Measurements from ENCODE around the gene VAMP4.
A peak's percentile ranks its signal among the peaks of the same experiment; 100 is the strongest.
"Not testable (repeated sequence)": the region's sequence is repeated elsewhere in the genome, so short reads cannot be mapped to it uniquely, and the experiment has no call there.

VAMP4 gene

GRCh38 chr1:171748651-171749050, 6.8 kb upstream of the VAMP4 start:
- DNase-seq = no peak

GRCh38 chr1:171744986-171745385, 3.1 kb upstream of the VAMP4 start:
- DNase-seq = no peak

- DNase-seq = peak; percentile 55
These were observed 1.4 kb upstream of the VAMP4 start for GRCh38 chr1:171743081-171743870.

GRCh38 chr1:171742577-171742922, 685 bp upstream of the VAMP4 start:
- peak; percentile 70 for DNase-seq

- peak; percentile 59 for DNase-seq
These were observed 636 bp downstream of the VAMP4 start for GRCh38 chr1:171740987-171741871.

- DNase-seq = no peak
These were observed 1.5 kb downstream of the VAMP4 start for GRCh38 chr1:171740356-171740863.

GRCh38 chr1:171739656-171740055, 2.2 kb downstream of the VAMP4 start:
- DNase-seq = no peak

GRCh38 chr1:171738911-171739310, 3.0 kb downstream of the VAMP4 start:
- DNase-seq = no peak

GRCh38 chr1:171736196-171736595, 5.7 kb downstream of the VAMP4 start:
- DNase-seq = no peak

- no peak for DNase-seq
These were observed 11.8 kb downstream of the VAMP4 start for GRCh38 chr1:171730052-171730451.

GRCh38 chr1:171727778-171728177, 14.1 kb downstream of the VAMP4 start:
- no peak for DNase-seq

GRCh38 chr1:171723180-171723579, 18.7 kb downstream of the VAMP4 start:
- not testable (repeated sequence) for DNase-seq

GRCh38 chr1:171718848-171719247, 23.0 kb downstream of the VAMP4 start:
- DNase-seq = no peak

GRCh38 chr1:171718216-171718615, 23.6 kb downstream of the VAMP4 start:
- DNase-seq = no peak

GRCh38 chr1:171717062-171717718, 24.7 kb downstream of the VAMP4 start:
- no peak for DNase-seq

- no peak for DNase-seq
These were observed 25.2 kb downstream of the VAMP4 start for GRCh38 chr1:171716616-171717015.

GRCh38 chr1:171715813-171716251, 26.0 kb downstream of the VAMP4 start:
- no peak for DNase-seq

GRCh38 chr1:171712341-171712740, 29.5 kb downstream of the VAMP4 start:
- no peak for DNase-seq

GRCh38 chr1:171711643-171712042, 30.2 kb downstream of the VAMP4 start:
- no peak for DNase-seq

- no peak for DNase-seq
These were observed 34.3 kb downstream of the VAMP4 start for GRCh38 chr1:171707583-171707982.

- no peak for DNase-seq
These were observed 39.3 kb downstream of the VAMP4 start for GRCh38 chr1:171702598-171702997.

GRCh38 chr1:171699531-171699930, 42.3 kb downstream of the VAMP4 start:
- DNase-seq = no peak

- not testable (repeated sequence) for DNase-seq
These were observed 46.1 kb downstream of the VAMP4 start for GRCh38 chr1:171695772-171696171.
